CD4-positive, alpha-beta T cell treated with Interleukin-17A for 4 hours (primary cell): Measurements from ENCODE around the gene NHP2.
"Not testable (repeated sequence)": the region's sequence is repeated elsewhere in the genome, so short reads cannot be mapped to it uniquely, and the experiment has no call there.

Source experiments
- DNase-seq: peaks from one replicate; pipeline ENCODE4 v3.0.0-alpha.2; 2020; ENCODE audit warnings: mixed read lengths

Gene NHP2

DNA sequence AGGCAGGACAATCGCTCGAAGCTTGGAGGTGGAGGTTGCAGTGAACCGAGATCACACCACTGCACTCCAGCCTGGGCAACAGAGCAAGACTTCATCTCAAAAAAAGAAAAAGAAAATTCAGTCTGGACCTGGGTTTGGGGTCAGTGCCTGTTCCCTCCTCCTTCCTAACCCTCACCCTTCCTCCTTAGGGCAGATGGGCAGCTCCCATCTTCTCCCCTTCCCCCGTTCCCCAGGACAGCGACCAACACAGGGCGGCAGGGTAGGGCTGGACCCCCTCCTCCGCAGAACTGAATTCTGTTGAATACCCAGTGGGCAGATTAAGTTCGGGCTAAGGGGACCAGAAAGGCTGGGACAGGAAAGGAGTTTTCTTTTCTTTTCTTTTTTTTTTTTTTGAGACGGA is 24.4 kb downstream of the NHP2 start:
- no peak for DNase-seq

- DNase-seq: not testable (repeated sequence)
Measured at GRCh38 chr5:178127300-178128009, 26.2 kb downstream of the NHP2 start.

DNA sequence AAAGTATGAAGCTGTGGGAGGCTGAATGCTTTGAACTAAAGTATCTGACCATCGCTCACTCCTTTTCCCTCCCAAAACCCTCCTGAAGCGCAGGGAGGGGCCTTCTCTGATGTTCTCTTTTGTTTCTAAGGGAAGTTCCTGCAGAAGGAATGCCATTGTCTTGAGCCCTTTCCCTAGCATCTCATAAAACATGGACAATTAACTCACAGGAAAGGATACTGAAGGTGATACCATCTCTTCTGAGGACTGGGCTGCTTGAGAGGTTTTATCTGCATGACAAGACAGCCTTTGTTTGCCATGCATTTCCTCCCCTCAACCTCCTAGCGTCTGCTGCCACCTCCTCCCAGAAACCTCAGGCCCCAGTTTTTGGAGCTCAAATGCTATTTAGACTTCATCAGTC is 27.1 kb downstream of the NHP2 start:
- DNase-seq: no peak

- no peak for DNase-seq
Measured at GRCh38 chr5:178125253-178125906, 28.3 kb downstream of the NHP2 start.

GRCh38 chr5:178123966-178124925 is 29.4 kb downstream of the NHP2 start:
- DNase-seq: no peak

GRCh38 chr5:178123094-178123965 is 30.4 kb downstream of the NHP2 start:
- DNase-seq: no peak

GRCh38 chr5:178122346-178122745 is 31.3 kb downstream of the NHP2 start:
- no peak for DNase-seq

- DNase-seq: no peak
Measured at GRCh38 chr5:178121391-178122276, 32.1 kb downstream of the NHP2 start.

DNA sequence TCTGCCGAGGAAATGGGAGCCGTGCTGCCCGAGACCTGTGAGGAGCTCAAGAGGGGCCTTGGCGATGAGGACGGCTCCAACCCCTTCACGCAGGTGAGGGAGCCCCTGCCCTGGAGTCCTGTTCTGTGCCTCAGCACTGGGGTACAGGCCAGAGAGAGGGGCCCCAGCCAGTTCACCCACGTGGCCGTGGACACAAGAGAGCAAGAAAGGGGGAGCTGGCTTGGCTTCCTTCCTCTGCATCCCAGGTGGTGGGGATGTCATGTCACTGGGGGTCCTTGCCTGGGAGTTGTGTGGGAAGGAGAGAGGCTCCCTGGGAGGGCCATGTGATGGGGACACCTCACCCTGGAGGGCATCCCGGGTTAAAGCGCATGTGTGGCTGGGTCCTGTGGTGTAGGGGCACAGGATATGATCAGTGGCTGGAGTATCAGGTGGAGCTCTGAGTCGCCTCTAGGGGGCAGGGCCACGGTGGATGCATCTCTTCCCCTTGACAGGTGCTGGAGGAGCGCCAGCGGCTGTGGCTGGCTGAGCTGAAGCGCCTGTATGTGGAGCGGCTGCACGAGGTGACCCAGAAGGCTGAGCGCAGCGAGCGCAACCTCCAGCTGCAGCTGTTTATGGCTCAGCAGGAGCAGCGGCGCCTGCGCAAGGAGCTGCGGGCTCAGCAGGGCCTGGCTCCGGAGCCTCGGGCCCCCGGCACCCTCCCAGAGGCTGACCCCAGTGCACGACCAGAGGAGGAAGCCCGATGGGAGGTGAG is 32.9 kb downstream of the NHP2 start:
- DNase-seq: peak; percentile 94

DNA sequence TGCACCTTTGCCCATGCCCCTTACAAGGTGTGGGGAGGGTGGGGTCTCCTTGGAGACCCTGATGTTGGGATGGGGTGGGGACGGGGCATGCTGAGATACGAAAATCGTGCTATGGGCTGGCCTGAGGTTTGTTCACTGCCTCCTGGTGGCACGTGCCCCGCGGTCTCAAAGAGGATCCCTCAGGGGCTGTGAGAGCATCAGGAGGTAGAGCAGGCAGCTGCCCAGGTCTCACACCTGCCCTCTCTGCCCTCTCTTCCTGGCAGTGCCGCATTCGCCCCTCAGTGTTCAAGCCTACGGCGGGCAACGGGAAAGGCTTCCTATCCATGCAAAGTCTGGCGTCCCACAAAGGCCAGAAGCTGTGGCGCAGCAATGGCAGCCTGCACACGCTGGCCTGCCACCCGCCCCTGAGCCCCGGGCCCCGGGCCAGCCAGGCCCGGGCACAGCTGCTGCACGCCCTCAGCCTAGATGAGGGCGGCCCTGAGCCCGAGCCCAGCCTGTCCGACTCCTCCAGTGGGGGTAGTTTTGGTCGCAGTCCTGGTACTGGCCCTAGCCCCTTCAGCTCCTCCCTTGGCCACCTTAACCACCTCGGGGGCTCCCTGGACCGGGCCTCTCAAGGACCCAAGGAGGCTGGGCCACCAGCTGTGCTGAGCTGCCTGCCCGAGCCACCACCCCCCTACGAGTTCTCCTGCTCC is 33.6 kb downstream of the NHP2 start:
- no peak for DNase-seq

DNA sequence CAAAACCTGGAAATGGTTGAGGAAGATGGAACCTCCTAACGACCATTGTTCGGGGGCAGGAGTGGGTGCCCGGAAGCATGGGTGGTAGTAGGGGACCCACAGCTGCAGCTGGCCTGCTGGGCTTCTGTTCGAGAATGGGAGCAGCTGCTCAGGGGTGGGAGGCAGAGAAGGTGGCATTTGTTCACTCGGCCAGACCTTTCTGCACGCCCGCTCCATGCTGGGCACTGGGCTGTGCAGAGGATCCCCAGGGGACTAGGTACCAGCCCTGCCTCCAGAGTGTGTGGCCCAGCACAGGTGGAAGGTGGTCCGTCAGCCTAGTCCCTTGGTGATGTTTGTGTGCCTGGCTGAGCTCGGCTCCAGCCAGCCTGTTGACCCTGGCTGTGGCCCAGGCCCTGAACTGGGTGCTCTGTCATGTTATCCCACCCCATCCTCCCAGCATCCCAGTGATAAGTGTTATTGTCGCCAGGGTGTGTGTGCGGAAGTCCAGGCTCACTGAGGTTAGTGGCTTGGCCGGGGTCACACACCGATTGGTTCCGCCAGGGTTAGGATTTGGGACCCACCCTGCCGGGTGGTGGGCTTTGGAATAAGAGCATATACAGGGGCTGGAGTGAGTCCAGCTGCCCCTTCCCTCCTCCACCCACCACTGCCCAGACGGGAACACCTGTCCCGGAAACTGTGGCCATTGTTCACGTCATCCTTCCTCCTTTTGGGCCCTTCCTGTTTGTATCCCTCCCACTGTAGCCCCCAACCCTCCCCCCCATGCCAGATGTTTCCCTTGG is 35.6 kb downstream of the NHP2 start:
- no peak for DNase-seq

DNA sequence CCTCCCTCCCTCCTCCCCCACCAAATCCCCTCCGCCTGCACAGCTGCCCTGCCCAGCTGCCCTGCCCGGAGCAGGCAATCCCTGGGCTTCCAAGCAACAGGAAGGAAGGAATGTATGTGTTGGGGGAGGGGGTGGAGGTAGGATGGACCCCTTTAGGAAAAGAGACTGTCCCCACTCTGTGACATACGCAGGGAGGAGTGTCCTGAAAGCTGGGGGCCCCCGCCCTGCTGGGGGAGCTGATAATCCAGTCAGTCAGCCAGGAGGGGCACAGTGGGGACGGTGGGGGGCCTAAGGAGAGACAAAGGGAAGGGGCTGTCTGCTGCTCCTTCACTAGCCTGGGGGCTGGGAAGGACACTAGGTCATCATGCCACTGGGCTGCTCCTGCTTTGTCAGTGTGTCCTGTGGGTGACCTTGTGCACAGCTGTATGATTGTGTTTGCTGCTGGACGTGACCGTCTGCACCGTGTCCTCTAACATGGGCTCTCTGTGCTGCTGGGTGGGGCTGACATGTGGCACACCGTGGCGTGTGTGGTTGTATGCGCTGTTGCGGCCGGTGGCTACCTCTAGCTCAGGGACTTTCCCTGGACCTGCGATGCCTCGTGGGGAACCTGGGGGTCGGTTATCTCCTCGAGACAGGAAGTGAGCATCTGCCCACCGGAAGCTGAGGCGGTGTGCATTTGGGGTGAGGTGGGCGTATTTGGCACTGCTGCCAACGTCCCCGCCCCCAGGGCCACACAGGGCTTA is 37.4 kb downstream of the NHP2 start:
- peak; percentile 55 for DNase-seq

DNA sequence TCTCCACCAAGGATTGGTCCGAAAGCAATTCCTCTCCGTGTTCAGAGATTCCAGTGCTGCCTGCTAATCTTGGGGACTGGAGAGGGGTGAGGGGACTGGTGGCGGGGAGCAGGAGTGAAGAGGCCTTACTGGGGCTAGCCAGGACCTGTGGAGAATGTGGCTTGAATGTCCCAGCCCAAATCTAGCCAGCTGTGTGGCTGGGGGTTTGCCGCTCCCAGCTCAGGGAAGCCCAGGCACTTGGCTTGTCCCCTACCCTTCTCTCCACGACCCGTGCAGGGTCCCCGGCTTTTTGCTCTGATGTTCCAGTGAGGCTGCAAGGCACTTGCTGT is 37.9 kb downstream of the NHP2 start:
- no peak for DNase-seq

DNA sequence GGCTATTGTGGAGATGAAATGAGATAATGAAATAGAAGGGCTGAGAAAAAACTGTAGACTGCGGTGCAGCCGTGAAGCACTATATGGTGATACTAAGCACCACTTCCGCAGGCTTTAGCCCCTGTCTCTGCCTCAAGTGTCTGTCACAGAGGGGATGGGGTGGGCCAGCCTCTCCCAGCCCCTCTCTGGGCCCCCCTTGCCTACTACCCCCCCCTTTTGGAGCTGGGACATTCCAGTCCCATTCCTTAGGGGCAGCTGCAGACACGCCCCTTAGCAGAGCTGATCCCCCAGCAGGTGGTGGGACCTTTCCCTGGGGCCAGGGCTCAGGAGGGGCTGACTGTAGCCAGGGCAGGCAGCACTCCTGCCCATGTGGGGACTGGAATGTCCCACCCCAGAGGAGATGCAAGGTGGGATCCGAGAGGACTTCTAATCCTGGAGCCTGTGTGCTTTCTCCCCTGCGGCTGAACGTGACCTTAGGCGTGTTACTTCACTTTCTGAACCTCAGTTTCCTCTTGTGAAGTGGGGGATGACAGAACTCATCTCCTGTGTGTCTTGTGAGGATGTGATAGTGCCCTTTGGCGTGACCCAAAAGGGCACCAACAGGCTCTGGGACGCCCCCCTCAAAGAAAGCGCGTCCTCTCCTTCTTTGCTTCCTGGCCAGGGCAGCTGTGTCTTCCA is 38.4 kb downstream of the NHP2 start:
- DNase-seq: no peak

- peak; percentile 65 for DNase-seq
Measured at GRCh38 chr5:178114325-178115135, 39.2 kb downstream of the NHP2 start.

- DNase-seq: peak; percentile 18
Measured at GRCh38 chr5:178113841-178114324, 39.8 kb downstream of the NHP2 start.
